K562 (cell line): Measurements from ENCODE around the gene ANAPC13. TPM values are rescaled to one million over a fixed set of nuclear protein-coding genes. Genes with fewer than 3 reads are reported as not detected.

Experiments used
- CEBPZ ChIP-seq: fragments of 150-350 bp; IDR thresholded peaks from 2 replicates; pipeline ENCODE4 v1.6.1; 2014; ENCODE audit warnings: low read depth, mild to moderate bottlenecking, low read length, borderline replicate concordance
- E2F6 ChIP-seq, 2 experiments: IDR thresholded peaks; 2 replicates each; pipeline ENCODE4 v1.6.1; 2011; ENCODE audit warnings: borderline replicate concordance in 1 of 2, control low read depth in 1 of 2, low read depth in 1 of 2, low read length in 1 of 2, mild to moderate bottlenecking in 1 of 2, mixed read lengths in 1 of 2, moderate library complexity in 1 of 2; ENCODE audit not compliant: insufficient read depth in 1 of 2, insufficient read length in 1 of 2, poor library complexity in 1 of 2, severe bottlenecking in 1 of 2; ENCODE audit errors: extremely low read depth in 1 of 2
- ETV5 ChIP-seq: sonication (generic); formaldehyde crosslinking; IDR thresholded peaks from 2 replicates; pipeline ENCODE4 v1.4.0; 2020; ENCODE audit warnings: low read depth, mild to moderate bottlenecking, missing genetic modification reagents
- ETV6 ChIP-seq, 3 experiments: fragments of 150-350 bp in 1 of 3; sonication (generic) in 1 of 3; formaldehyde crosslinking in 1 of 3; IDR thresholded peaks; 2 replicates each; pipeline versions ENCODE4 v1.6.1 to v1.8.0; 2014 to 2022; ENCODE audit warnings: borderline replicate concordance in 2 of 3, low read depth in 2 of 3, antibody characterized with exemption in 1 of 3, low read length in 1 of 3, mild to moderate bottlenecking in 1 of 3, missing genetic modification reagents in 1 of 3
- HDGF ChIP-seq: fragments of 450-650 bp; IDR thresholded peaks from 2 replicates; pipeline ENCODE4 v1.6.1; 2016
- JUND ChIP-seq, 2 experiments: IDR thresholded peaks; 2 replicates in 1 of 2; 3 replicates in 1 of 2; pipeline ENCODE4 v1.6.1; 2011; ENCODE audit warnings: borderline replicate concordance in 2 of 2, low read depth in 2 of 2, low read length in 2 of 2, improper control_type of control experiment in 1 of 2, missing biosample characterization in 1 of 2, missing genetic modification characterization in 1 of 2, missing genetic modification reagents in 1 of 2
- MCM3 ChIP-seq: fragments of 450-650 bp; IDR thresholded peaks from 2 replicates; pipeline ENCODE4 v1.6.1; 2016
- MNT ChIP-seq, 2 experiments: fragments of 450-650 bp; conservative IDR thresholded peaks; 2 replicates each; pipeline ENCODE4 v1.6.1; 2017; ENCODE audit warnings: mild to moderate bottlenecking in 2 of 2, moderate library complexity in 2 of 2
- NCOA6 ChIP-seq: fragments of 450-650 bp; IDR thresholded peaks from 2 replicates; pipeline ENCODE4 v1.6.1; 2017; ENCODE audit warnings: mild to moderate bottlenecking
- NFATC3 ChIP-seq: fragments of 450-650 bp; IDR thresholded peaks from 2 replicates; pipeline ENCODE4 v1.6.1; 2017; ENCODE audit warnings: mild to moderate bottlenecking
- RBBP5 ChIP-seq: fragments of 200-600 bp; sonication (generic); IDR thresholded peaks from 2 replicates; pipeline ENCODE4 v1.6.1; 2012; ENCODE audit warnings: borderline replicate concordance, mild to moderate bottlenecking, low read length, control low read depth, inconsistent platforms; ENCODE audit not compliant: insufficient read depth, poor library complexity, severe bottlenecking
- RCOR1 ChIP-seq, 2 experiments: IDR thresholded peaks; 2 replicates each; pipeline ENCODE4 v1.6.1; 2012; ENCODE audit warnings: low read depth in 2 of 2, low read length in 2 of 2, borderline replicate concordance in 1 of 2, improper control_type of control experiment in 1 of 2
- SMARCA4 ChIP-seq: fragments of 450-650 bp; IDR thresholded peaks from 2 replicates; pipeline ENCODE4 v1.6.1; 2016
- TAF15 ChIP-seq: fragments of 200-400 bp; formaldehyde crosslinking; IDR thresholded peaks from 2 replicates; pipeline ENCODE4 v1.6.1; 2017; ENCODE audit warnings: mild to moderate bottlenecking, low read depth, low read length, moderate library complexity
- U2AF1 ChIP-seq: fragments of 200-400 bp; formaldehyde crosslinking; optimal IDR thresholded peaks from 2 replicates; pipeline ENCODE3; 2017; ENCODE audit warnings: mild to moderate bottlenecking, low read depth, low read length, moderate library complexity
- ZBED1 ChIP-seq: IDR thresholded peaks from 2 replicates; pipeline ENCODE4 v1.6.1; 2014
- ZBTB49 ChIP-seq: sonication (generic); formaldehyde crosslinking; IDR thresholded peaks from 2 replicates; pipeline ENCODE4 v1.8.0; 2022; ENCODE audit warnings: missing genetic modification reagents, mild to moderate bottlenecking, borderline replicate concordance
- ZNF175 ChIP-seq: fragments of 200-800 bp; sonication (Bioruptor generic); IDR thresholded peaks from 2 replicates; pipeline ENCODE4 v1.6.1; 2016; ENCODE audit warnings: low read depth, mild to moderate bottlenecking, missing genetic modification characterization, missing compliant biosample characterization
- polyA plus RNA-seq, 8 experiments: library from polyadenylated mRNA; depleted of rRNA in 4 of 8; stranded (reverse) in 5 of 8; unstranded in 3 of 8; fragments of >200 nt; fragmentation: Nextera tagmentation in 2 of 8; fragmentation: Illumina TruSeq in 1 of 8; extraction: Ambion mirVana in 2 of 8; extraction: Trizol in 1 of 8; gene quantifications; 2 replicates each; pipeline versions ENCODE4 v1.2.1 to v1.2.3, GENCODE V29; 2011 to 2014; ENCODE audit warnings: inconsistent platforms in 1 of 8, missing spikeins in 1 of 8
- total RNA-seq, 7 experiments: library from RNA; depleted of rRNA in 6 of 7; stranded (reverse); fragments of >200 nt in 6 of 7; fragmentation: Illumina TruSeq in 2 of 7; extraction: Trizol in 2 of 7; gene quantifications; 2 replicates each; pipeline versions ENCODE4 v1.2.1 to v1.2.3, GENCODE V29; 2011 to 2021; ENCODE audit warnings: low replicate concordance in 1 of 7

The ANAPC13 gene
- total and polyA plus RNA-seq, 9 of the 15 experiments (the other 6 are each of a cell fraction or from before 2014, with no cell fraction given): 48.5 to 238 (median 68.5) TPM

- TF ChIP-seq ETV5 (no peak), SMARCA4 (peak; percentile 85), ZBED1 (0 out of 2 replicates have a peak, but pooled peaks have one; percentile 54), U2AF1 (no peak), MCM3 (no peak), MNT (conservative IDR thresholded peaks at IDR 0.05) (peak in 1 of 2 experiments; percentile 57; a peak in 1 of 4 replicates), ZNF175 (peak; percentile 93), ETV6 (IDR thresholded peaks at IDR 0.05; ENCODE audit: borderline replicate concordance in 1 of 2, low read depth in 2 of 2, low read length in 1 of 2) (no peak), ETV6 (CRISPR knock-in tag; IDR thresholded peaks at IDR 0.05; ENCODE audit: borderline replicate concordance) (no peak), NCOA6 (no peak), RCOR1 (IDR thresholded peaks at IDR 0.05; ENCODE audit: borderline replicate concordance in 1 of 2, low read depth in 2 of 2, low read length in 2 of 2) (peak in 1 of 2 experiments; percentile 55; a peak in 1 of 4 replicates), JUND (IDR thresholded peaks at IDR 0.05; ENCODE audit: borderline replicate concordance, low read depth, low read length) (no peak), JUND (tag; IDR thresholded peaks at IDR 0.05; ENCODE audit: borderline replicate concordance, low read depth, low read length) (peak; percentile 70; the same call in 2 of the 3 replicates), NFATC3 (no peak), CEBPZ (no peak), ZBTB49 (CRISPR knock-in tag) (no peak), E2F6 (IDR thresholded peaks at IDR 0.05; ENCODE audit: borderline replicate concordance in 1 of 2, extremely low read depth in 1 of 2, insufficient read depth in 1 of 2, insufficient read length in 1 of 2, low read depth in 1 of 2, low read length in 1 of 2, poor library complexity in 1 of 2, severe bottlenecking in 1 of 2) (no peak), TAF15 (no peak), HDGF (no peak), RBBP5 (no peak)
Measured at GRCh38 chr3:134496471-134497071, 10.8 kb upstream of the ANAPC13 start (continued).
